ENCODE data around the gene STXBP5.

Gene STXBP5

DNA sequence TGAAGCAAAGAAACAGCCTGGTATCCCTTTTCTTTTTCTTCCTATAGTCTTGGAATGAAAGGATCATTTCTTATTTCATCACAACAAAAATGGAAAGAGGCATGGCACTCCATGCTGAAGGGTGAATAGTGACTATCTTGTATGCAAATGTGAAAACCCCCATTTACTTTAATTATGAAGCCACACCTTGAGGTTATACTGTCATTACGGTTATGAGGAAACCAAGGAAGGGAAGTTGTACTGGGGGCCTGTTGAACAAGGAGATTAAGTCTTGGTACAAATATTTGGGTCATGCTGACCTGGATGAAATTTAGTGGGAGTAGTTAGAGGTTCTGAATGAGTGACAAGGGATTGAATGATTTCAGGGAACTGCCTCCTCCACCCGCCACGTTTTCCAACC is 8.7 kb upstream of the STXBP5 start:
- DNase-seq, result no peak

DNA sequence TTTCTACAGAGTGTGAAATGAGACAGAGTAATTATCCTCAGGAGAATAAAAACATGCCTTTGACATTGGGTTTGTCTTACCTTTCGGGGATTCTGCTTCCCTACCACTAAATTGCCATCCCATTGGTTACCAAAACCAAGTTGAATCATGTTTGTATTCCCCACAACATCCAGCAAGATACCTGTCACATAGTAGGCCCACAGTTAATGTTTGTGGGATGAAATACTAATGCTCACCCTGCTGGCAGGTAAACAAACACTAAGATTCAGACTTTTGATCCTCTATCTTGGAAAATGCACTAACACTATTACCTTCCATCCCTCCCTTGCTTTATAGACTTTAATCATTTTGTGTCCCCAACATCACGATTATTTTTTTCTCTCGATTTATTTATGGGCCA is 8.2 kb upstream of the STXBP5 start:
- no peak overlapping the region for H3K4me3 ChIP-seq (ENCODE audit: low read depth, low read length)
- H3K4me1 ChIP-seq (ENCODE audit: control insufficient read depth in 1 of 2, insufficient read depth in 2 of 2, low read length in 2 of 2), result no peaks in the 10 kb centered on the region
- H3K9ac ChIP-seq (ENCODE audit: low read length), result no peak overlapping the region
- no peak overlapping the region for H3K18ac ChIP-seq (ENCODE audit: low read length)
- H3K4me2 ChIP-seq (ENCODE audit: low read length), result no peak overlapping the region
- no peak overlapping the region for H3K14ac ChIP-seq (ENCODE audit: low read length)
- no peak overlapping the region for H3K23ac ChIP-seq (ENCODE audit: low read length)
- H3K27me3 ChIP-seq (ENCODE audit: insufficient read depth, low read length), result no peaks in the 10 kb centered on the region
- H3K4ac ChIP-seq (ENCODE audit: low read depth, low read length), result no peak overlapping the region
- H2AK5ac ChIP-seq (ENCODE audit: low read length), result no peak overlapping the region
- H3K79me2 ChIP-seq (ENCODE audit: control insufficient read depth, insufficient read depth, low read length, poor library complexity), result no peaks in the 10 kb centered on the region
- H3K36me3 ChIP-seq (ENCODE audit: control insufficient read depth in 1 of 2, insufficient read depth in 2 of 2, low read length in 2 of 2), result no peaks in the 10 kb centered on the region
- H4K12ac ChIP-seq (ENCODE audit: low read depth, low read length), result no peak overlapping the region
- no peak overlapping the region for H2BK120ac ChIP-seq (ENCODE audit: insufficient read depth, low read length, poor library complexity)
- WGBS (ENCODE audit: extremely low coverage, insufficient coverage, insufficient read length), result 100% methylated on average over 2 of the region's 3 CpGs
- H3K9me3 ChIP-seq (ENCODE audit: insufficient read depth, low read depth, low read length), result no peaks in the 10 kb centered on the region
- no peak overlapping the region for H2BK12ac ChIP-seq (ENCODE audit: low read length)
- H4K8ac ChIP-seq (ENCODE audit: low read depth, low read length), result no peak overlapping the region
- H4K91ac ChIP-seq (ENCODE audit: low read depth, low read length), result no peak overlapping the region
- H3K79me1 ChIP-seq (ENCODE audit: low read length), result no peaks in the 10 kb centered on the region
- no peak for DNase-seq
- no peak overlapping the region for H3K27ac ChIP-seq (ENCODE audit: low read depth, low read length)
- no peak overlapping the region for H2BK5ac ChIP-seq (ENCODE audit: low read depth, low read length, poor library complexity)
- no peak overlapping the region for H2AFZ ChIP-seq (ENCODE audit: insufficient read depth, low read length, poor library complexity)

More for the DNA sequence above, 8.7 kb upstream of the STXBP5 start:
- no peak overlapping the region for H4K91ac ChIP-seq (ENCODE audit: low read depth, low read length)
- no peak overlapping the region for H2AK5ac ChIP-seq (ENCODE audit: low read length)
- H4K12ac ChIP-seq (ENCODE audit: low read depth, low read length), result no peak overlapping the region
- H3K18ac ChIP-seq (ENCODE audit: low read length), result no peak overlapping the region
- H3K79me2 ChIP-seq (ENCODE audit: control insufficient read depth, insufficient read depth, low read length, poor library complexity), result no peaks in the 10 kb centered on the region
- no peak overlapping the region for H3K4me3 ChIP-seq (ENCODE audit: low read depth, low read length)
- H3K79me1 ChIP-seq (ENCODE audit: low read length), result no peaks in the 10 kb centered on the region
- H3K9me3 ChIP-seq (ENCODE audit: insufficient read depth, low read depth, low read length), result no peaks in the 10 kb centered on the region
- no peak overlapping the region for H3K23ac ChIP-seq (ENCODE audit: low read length)
- no peak overlapping the region for H3K14ac ChIP-seq (ENCODE audit: low read length)
- H3K27ac ChIP-seq (ENCODE audit: low read depth, low read length), result no peak overlapping the region
- no peaks in the 10 kb centered on the region for H3K4me1 ChIP-seq (ENCODE audit: control insufficient read depth in 1 of 2, insufficient read depth in 2 of 2, low read length in 2 of 2)
- no peaks in the 10 kb centered on the region for H3K27me3 ChIP-seq (ENCODE audit: insufficient read depth, low read length)
- no peak overlapping the region for H4K8ac ChIP-seq (ENCODE audit: low read depth, low read length)
- H2AFZ ChIP-seq (ENCODE audit: insufficient read depth, low read length, poor library complexity), result no peak overlapping the region
- no peak overlapping the region for H2BK120ac ChIP-seq (ENCODE audit: insufficient read depth, low read length, poor library complexity)
- H3K4ac ChIP-seq (ENCODE audit: low read depth, low read length), result no peak overlapping the region
- H3K36me3 ChIP-seq (ENCODE audit: control insufficient read depth in 1 of 2, insufficient read depth in 2 of 2, low read length in 2 of 2), result no peaks in the 10 kb centered on the region
- no peak overlapping the region for H2BK5ac ChIP-seq (ENCODE audit: low read depth, low read length, poor library complexity)
- H3K4me2 ChIP-seq (ENCODE audit: low read length), result no peak overlapping the region
- no peak overlapping the region for H2BK12ac ChIP-seq (ENCODE audit: low read length)
- H3K9ac ChIP-seq (ENCODE audit: low read length), result no peak overlapping the region
- no CpG with 5 or more reads among the region's 3 CpGs for WGBS (ENCODE audit: extremely low coverage, insufficient coverage, insufficient read length)

DNA sequence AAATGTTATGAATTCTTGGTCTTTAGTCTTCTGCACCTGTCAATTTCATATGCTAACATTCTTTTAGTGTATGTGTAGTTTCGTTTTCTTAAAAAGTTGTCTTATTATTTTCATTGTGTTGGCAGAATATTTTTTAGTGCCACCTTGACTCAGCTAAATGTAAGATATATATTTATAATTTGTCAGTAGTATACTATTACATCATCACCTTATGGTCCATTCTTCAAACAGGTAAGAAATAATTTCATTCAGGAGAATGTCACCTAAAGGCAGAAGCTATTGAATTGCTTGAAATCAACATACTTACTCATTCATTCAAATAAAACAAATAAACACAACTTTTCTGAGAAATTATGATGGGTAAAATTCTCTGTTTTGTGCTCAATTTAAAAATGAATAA is 3.5 kb upstream of the STXBP5 start:
- no peak overlapping the region for H2BK12ac ChIP-seq (ENCODE audit: low read length)
- no peak overlapping the region for H3K14ac ChIP-seq (ENCODE audit: low read length)
- no peak overlapping the region for H4K8ac ChIP-seq (ENCODE audit: low read depth, low read length)
- no peak overlapping the region for H2BK120ac ChIP-seq (ENCODE audit: insufficient read depth, low read length, poor library complexity)
- no peaks in the 10 kb centered on the region for H3K36me3 ChIP-seq (ENCODE audit: control insufficient read depth in 1 of 2, insufficient read depth in 2 of 2, low read length in 2 of 2)
- no peak overlapping the region for H3K4ac ChIP-seq (ENCODE audit: low read depth, low read length)
- no peaks in the 10 kb centered on the region for H3K4me1 ChIP-seq (ENCODE audit: control insufficient read depth in 1 of 2, insufficient read depth in 2 of 2, low read length in 2 of 2)
- peaks cover 6% of the 10 kb centered on the region for H3K79me2 ChIP-seq (ENCODE audit: control insufficient read depth, insufficient read depth, low read length, poor library complexity)
- no peak overlapping the region for H4K91ac ChIP-seq (ENCODE audit: low read depth, low read length)
- no peaks in the 10 kb centered on the region for H3K27me3 ChIP-seq (ENCODE audit: insufficient read depth, low read length)
- no peak overlapping the region for H3K18ac ChIP-seq (ENCODE audit: low read length)
- H3K9me3 ChIP-seq (ENCODE audit: insufficient read depth, low read depth, low read length), result no peaks in the 10 kb centered on the region
- DNase-seq, result no peak
- no CpG with 5 or more reads among the region's 1 CpG for WGBS (ENCODE audit: extremely low coverage, insufficient coverage, insufficient read length)
- H3K23ac ChIP-seq (ENCODE audit: low read length), result no peak overlapping the region
- H2AK5ac ChIP-seq (ENCODE audit: low read length), result no peak overlapping the region
- H3K4me3 ChIP-seq (ENCODE audit: low read depth, low read length), result no peak overlapping the region
- H2AFZ ChIP-seq (ENCODE audit: insufficient read depth, low read length, poor library complexity), result no peak overlapping the region
- H2BK5ac ChIP-seq (ENCODE audit: low read depth, low read length, poor library complexity), result no peak overlapping the region
- H3K9ac ChIP-seq (ENCODE audit: low read length), result no peak overlapping the region
- H3K4me2 ChIP-seq (ENCODE audit: low read length), result no peak overlapping the region
- H4K12ac ChIP-seq (ENCODE audit: low read depth, low read length), result no peak overlapping the region
- H3K79me1 ChIP-seq (ENCODE audit: low read length), result peaks cover 12% of the 10 kb centered on the region
- H3K27ac ChIP-seq (ENCODE audit: low read depth, low read length), result no peak overlapping the region

DNA sequence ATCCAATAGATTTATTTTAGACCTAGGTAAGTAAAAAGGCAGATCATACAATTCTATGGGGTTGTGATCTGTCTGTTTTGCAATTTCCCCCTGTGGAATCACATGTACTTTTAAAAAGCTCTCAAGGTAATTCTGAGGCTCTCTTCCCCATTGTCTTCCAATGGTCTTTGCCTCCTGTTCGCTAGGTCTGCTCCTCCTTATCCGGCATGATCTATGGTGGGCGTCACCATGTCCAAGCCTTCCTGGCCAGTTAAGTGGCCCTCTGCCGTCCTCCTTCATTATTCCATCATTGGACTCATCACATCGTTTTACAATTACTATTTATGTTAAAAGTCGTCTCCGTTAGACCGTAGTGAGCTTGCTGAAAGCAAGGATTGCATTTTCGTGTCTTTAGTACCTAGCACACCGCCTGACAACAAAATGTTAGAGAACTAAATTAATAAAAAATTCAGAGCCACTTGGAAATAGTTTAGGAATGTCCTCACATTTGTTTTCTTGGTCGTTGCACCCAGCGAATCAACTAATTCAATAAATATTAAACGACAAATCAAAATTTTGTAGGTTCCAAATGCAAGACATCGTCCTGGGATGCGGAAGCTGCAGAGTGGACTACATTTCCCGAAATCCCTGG is 2.2 kb upstream of the STXBP5 start:
- H3K9me3 ChIP-seq (ENCODE audit: insufficient read depth, low read depth, low read length), result no peaks in the 10 kb centered on the region
- H3K4me1 ChIP-seq (ENCODE audit: control insufficient read depth in 1 of 2, insufficient read depth in 2 of 2, low read length in 2 of 2), result no peaks in the 10 kb centered on the region
- no peak overlapping the region for H2BK120ac ChIP-seq (ENCODE audit: insufficient read depth, low read length, poor library complexity)
- H2BK12ac ChIP-seq (ENCODE audit: low read length), result no peak overlapping the region
- H3K27me3 ChIP-seq (ENCODE audit: insufficient read depth, low read length), result no peaks in the 10 kb centered on the region
- H4K8ac ChIP-seq (ENCODE audit: low read depth, low read length), result peak overlapping the region; percentile 20
- peak overlapping the region; percentile 99 for H3K4me2 ChIP-seq (ENCODE audit: low read length)
- no peak overlapping the region for H3K4ac ChIP-seq (ENCODE audit: low read depth, low read length)
- H3K23ac ChIP-seq (ENCODE audit: low read length), result no peak overlapping the region
- H3K79me2 ChIP-seq (ENCODE audit: control insufficient read depth, insufficient read depth, low read length, poor library complexity), result peaks cover 6% of the 10 kb centered on the region
- H2AK5ac ChIP-seq (ENCODE audit: low read length), result no peak overlapping the region
- H4K91ac ChIP-seq (ENCODE audit: low read depth, low read length), result no peak overlapping the region
- no peak overlapping the region for H3K4me3 ChIP-seq (ENCODE audit: low read depth, low read length)
- H4K12ac ChIP-seq (ENCODE audit: low read depth, low read length), result peak overlapping the region; percentile 23
- H3K27ac ChIP-seq (ENCODE audit: low read depth, low read length), result no peak overlapping the region
- H3K18ac ChIP-seq (ENCODE audit: low read length), result no peak overlapping the region
- no CpG with 5 or more reads among the region's 16 CpGs for WGBS (ENCODE audit: extremely low coverage, insufficient coverage, insufficient read length)
- no peak overlapping the region for H3K14ac ChIP-seq (ENCODE audit: low read length)
- no peak overlapping the region for H3K9ac ChIP-seq (ENCODE audit: low read length)
- no peaks in the 10 kb centered on the region for H3K36me3 ChIP-seq (ENCODE audit: control insufficient read depth in 1 of 2, insufficient read depth in 2 of 2, low read length in 2 of 2)
- peak overlapping the region; percentile 9 for H2AFZ ChIP-seq (ENCODE audit: insufficient read depth, low read length, poor library complexity)
- peak; percentile 40 to 59 for DNase-seq
- peaks cover 12% of the 10 kb centered on the region for H3K79me1 ChIP-seq (ENCODE audit: low read length)
- H2BK5ac ChIP-seq (ENCODE audit: low read depth, low read length, poor library complexity), result no peak overlapping the region
